ENCODE data around the gene RNPEPL1.

RNPEPL1 gene

DNA sequence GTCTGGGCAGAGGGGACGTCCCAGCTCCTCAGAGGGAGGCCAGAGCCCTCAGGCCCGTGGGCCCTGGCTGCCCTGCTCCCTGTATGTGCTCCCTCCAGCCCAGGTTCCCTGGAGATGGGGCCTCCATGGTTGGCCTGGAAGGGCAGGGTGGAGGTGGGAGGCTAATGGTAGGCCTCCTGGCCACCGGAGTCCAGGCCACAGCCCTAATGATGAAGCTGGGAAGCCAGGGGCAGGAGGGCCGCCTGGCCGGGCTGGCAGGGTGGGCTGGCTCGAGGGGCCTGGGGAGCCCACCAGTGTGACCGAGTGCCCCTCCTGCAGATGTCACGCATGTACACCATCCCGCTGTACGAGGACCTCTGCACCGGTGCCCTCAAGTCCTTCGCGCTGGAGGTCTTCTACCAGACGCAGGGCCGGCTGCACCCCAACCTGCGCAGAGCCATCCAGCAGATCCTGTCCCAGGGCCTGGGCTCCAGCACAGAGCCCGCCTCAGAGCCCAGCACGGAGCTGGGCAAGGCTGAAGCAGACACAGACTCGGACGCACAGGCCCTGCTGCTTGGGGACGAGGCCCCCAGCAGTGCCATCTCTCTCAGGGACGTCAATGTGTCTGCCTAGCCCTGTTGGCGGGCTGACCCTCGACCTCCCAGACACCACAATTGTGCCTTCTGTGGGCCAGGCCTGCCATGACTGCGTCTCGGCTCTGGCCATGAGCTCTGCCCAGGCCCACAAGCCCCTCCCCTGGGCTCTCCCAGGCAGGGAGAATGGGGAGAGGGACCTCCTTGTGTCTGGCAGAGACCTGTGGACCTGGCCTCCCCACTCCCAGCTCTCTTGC, 9.2 kb downstream of the RNPEPL1 start:
- no peak for DNase-seq (ENCODE audit: low spot score)

DNA sequence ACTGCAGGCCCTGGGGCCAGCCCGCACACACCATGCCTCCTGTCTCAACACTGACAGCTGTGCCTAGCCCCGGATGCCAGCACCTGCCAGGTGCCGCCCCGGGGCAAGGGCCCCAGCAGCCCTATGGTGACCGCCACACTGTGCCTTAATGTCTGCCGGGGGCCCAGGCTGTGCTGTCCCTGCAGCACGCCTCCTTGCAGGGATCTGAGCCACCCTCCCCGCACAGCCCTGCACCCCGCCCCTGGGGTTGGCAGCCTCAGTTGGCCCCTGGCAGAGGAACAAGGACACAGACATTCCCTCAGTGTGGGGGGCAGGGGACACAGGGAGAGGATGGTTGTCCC, 9.8 kb downstream of the RNPEPL1 start:
- no peak for DNase-seq (ENCODE audit: low spot score)

DNA sequence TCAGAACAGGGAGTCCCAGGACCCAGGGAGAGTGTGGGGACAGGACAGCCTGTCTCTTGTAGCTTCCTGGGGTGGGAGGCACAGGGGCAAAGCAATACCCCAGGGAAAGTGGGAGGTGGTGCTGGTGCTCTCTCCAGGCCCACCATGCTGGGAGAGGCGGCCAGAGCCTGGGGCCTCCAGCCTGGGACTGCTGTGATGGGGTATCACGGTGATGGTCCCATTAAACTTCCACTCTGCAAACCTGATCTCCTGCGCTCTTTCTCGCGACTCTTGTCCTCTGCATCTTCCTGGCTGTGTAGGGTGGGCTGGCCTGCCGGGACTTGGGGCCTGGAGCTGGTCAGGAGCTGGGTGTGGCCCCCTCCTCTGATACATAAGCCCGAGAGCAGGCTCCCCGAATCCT, 10.2 kb downstream of the RNPEPL1 start:
- no peak for DNase-seq (ENCODE audit: low spot score)

DNA sequence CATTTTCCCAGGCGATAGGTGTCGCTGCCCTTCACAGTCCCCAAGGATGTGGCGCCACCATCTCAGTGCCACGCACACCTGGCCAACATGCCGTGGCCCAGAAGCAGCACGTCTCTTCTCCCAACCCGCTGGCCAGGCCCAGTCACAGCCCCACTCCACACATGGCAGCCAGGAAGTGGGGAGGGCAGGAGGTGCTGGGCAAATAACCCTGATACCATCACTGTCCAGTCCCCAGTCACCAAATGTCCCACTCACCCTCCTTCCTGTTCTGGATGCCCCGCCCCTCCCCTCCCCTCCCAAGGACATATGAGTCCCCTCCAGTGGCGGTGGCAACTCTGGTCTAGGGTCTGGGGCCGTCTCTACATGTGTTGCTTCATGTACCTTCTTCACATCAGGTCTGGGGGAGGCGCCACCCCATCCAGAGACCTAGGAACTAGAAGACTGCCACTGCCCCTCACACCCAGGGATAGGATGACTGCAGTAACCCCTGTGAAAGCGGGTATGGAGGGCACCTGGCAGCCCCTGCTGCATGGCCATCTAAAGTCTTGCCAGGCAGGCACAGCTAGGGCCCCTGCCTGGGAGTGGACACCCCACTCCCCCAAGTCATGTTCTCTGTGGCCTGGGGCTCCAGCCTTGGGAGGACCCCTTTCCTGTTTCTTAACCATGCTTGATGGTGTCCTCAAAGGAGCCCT, 10.9 kb downstream of the RNPEPL1 start:
- no peak for DNase-seq (ENCODE audit: low spot score)

DNA sequence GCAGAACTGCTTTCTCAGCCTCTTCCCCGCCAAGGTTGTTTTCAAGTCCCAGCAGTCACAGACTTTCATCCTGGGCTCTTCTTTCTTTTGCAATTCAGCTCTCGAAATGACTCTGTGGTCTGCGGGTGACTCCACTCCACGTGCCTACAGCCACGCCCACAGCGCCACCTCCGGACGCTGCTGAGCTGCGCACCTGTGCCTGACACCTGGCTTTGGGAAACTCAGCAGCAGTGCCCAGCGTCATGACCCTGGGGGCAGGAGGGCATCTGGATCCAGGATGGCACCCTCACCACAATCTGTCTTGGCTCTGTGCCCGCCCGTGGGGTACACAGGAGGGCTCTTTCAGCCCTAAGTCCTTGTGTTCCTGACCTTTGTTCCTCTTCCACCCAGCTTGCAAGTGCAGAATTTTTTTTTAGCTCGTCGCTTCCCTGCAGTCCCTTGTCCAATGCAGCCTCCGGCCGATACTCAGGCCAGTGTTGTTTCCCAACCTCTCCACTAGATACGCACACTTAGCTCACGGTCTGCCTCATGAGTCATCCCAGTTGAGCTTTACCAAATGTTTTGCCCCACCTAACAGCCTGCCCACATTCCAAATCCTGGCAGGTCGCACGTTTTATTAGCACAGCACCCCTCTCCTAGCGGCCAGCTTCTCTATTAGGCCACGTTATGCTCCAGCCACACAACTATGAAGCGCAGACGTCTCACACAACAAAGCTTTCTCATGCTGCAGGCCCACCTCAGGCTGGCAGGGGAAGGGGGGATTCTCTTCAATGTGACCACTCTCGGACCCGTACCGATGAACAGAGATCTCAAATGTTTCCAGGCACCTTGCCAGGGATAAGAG, 11.7 kb downstream of the RNPEPL1 start:
- DNase-seq (ENCODE audit: low spot score), result peak; percentile 76

DNA sequence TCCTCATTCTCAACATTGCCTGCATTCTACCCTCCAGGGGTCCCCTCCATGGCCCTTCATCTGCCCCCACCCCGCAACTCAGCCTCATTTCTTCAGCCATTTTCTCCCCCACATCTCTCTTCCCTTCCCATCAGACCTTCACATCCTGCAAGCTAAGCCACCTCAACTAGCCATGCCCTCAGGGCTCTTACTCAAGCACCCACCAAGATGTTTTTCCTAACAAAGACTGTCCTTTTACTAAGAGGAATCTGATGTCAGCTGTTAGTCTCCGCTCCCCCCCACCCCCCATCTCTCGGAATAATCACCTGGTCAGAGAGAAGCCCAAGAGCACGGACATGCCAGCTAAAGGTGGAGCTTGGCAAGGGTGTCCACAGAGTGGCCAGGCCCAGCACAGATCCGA, 13.5 kb downstream of the RNPEPL1 start:
- DNase-seq (ENCODE audit: low spot score), result no peak

DNA sequence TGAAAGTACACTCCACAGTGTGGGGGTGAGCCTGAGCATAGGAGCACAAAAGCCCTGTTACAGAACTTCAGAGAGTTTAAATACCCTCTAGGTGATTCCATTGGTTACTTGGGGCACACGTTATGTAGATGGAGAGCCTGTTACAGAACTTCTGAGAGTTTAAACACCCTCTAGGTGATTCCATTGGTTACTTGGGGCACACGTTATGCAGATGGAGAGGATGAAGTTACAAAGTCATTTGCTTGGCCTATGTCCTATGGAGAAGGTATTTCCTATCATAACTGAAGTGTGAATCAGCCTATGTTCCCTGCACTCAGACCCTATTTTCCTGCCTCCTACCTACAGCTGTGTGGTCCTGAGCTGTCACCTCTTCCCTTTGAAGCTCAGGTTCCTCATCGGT, 14.5 kb downstream of the RNPEPL1 start:
- no peak for DNase-seq (ENCODE audit: low spot score)

DNA sequence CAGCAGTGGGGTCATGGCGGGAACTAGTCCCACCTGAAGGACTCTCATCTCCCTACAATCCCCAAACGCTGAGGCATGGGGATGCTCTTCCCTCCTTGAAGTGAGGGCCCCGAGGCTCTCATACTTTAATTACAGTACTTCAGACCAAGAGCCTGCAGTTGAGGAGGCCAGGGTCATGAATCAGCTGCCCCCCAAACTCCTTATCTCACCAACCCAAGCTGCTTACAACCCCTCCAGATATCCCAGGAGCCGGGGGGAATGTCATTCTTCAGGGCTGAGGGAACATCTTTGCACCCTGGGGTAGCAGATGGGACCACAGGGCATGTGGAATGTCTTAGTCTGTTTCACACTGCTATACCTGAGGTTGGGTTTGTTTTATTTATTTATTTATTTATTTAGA, 15.5 kb downstream of the RNPEPL1 start:
- DNase-seq (ENCODE audit: low spot score), result no peak

DNA sequence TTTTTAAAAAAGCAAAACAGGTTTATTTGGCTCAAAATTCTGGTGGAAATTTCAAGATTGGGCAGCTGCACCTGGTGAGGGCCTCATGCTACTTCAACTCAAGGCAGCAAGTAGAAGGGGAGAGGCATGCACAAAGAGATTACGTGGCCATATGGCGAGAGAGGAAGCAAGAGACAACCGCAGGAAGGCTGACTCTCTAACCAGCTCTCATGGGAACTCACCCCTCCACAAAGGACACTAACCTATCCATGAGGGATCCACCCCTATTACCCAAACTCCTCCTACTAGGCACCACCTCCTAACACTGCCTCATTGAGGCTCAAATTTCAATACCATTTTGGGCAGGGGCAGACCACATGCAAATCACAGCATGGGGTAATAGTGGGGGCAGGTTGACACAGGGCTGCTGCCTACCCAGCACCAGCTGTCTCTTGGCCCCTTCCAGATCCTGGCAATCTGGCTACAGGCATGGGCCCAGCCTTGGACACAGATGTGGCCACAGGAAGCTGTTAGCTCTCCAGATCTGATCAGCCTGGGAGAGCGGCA, 16.3 kb downstream of the RNPEPL1 start:
- DNase-seq (ENCODE audit: low spot score), result no peak

DNA sequence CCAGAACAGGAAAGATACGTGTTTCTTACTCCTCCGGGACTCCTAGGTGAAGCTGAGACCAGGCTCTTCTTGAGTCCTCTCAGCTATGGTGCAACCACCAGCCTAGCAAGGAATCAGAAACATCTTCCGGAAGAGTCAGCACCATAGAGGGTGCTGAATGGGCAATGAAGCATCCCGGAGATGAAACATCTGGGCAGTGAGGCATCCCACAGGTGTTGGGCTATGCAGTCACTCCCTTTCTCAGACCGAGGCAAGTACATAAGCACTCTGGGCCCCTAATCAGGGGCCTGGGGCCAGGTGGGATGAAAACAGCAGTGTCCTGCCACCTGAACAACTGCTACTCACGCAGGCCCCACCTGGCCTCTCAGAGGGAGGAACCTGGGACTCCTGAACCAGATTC, 16.8 kb downstream of the RNPEPL1 start:
- DNase-seq (ENCODE audit: low spot score), result no peak

DNA sequence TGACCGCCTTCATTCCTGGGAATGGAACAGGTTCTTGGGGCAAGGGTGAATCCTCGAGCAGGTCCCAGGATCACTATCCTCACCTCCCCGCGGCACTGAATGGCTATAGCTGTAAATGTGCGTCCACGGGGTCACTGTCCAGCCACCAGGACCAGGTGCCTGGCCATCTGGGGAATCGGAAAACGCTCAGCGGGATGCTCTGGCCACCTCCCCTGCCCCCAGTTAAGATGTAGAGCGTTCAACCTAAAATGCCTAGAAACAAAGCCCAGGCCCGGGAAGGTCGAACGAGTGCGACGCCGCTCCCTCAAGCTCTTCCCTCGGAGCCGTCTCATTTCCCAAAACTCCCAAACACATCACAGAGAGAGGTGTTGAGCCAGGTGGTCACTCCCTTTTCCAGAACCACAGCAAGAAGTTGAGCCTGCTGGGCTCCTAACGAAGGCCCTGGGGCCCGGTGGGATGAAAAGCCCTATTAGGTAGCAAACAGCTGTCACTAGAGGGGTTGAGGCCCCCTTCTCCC, 17.5 kb downstream of the RNPEPL1 start:
- DNase-seq (ENCODE audit: low spot score), result no peak

DNA sequence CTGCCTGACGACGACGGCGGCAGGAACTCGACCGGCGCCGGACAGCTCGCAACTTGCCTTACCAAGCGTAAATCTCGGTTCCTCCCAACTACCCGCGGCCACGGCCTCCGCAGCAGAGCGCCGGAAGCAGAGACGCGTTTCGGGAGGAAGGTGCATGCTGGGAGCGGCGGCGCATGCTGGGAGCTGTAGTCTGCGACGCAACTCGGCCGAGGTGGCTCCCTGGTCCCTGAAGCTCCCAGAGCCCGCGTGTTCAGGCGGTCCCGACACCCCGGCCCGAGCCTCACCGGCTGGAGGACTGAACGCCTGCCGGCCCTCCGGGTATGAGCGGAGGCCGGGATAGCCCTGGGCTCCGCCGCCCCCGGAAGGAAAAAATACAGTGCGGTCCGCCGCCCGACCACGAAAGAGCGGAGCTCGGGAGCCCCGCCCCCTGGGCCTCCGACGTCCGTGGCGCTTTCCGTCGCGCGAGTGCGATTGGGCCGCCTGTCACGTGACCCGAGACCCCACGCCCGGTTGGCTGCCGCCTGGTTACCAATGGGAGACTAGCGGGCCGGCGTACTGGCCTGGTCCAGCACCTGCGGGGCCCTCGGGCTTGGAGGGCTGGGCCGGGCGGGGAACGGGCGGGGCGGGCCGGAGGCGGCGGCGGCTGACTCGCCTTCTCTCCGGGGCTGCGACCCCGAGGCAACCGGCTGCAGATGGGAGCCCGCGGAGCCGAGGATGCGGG, 18.1 kb downstream of the RNPEPL1 start, which contains the start of gene CAPN10:
CAPN10 (plus strand) TSS at position 537 of the 721 bp plus-strand sequence; CDS start at position 715, 178 bp downstream.
- peak; percentile 99 for DNase-seq (ENCODE audit: low spot score)

DNA sequence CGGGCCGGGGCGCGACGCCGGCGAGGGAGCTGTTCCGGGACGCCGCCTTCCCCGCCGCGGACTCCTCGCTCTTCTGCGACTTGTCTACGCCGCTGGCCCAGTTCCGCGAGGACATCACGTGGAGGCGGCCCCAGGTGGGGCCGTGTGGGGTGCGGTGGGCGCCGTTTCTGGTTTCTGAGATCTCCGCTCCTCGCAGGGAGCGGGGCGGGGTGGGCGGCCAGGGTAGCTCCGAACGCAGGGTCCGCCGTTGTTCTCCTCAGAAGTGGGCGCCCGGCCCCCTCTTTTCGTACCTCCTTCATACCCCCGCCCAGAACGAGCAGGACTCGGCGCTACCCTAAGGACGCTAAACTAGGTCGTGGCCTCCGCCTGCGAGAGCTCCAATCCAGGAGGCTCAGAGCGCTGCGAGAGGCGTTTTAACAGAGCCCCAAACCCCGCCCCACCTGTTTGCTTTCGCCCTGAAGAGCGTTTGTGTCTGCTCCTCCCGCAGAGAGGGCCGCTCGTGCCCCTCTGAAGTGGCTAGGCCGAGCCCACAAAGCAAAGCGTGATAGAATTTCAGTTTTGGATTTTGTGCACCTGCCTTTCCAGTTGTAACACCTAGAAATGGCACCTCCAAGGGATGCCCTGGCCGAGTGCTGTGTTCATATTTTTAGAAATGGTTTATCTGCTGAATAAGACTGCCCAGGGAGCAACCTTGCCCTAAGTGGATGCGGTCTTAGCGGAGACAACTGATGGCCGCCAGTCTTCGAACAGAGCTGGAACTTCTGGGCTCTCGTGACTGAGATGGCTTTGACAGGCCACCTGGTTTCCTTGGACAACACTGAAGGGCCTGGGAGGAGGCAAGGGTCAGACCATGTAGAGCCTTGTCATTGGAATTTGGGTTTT, 18.9 kb downstream of the RNPEPL1 start:
- DNase-seq (ENCODE audit: low spot score), result peak; percentile 53

DNA sequence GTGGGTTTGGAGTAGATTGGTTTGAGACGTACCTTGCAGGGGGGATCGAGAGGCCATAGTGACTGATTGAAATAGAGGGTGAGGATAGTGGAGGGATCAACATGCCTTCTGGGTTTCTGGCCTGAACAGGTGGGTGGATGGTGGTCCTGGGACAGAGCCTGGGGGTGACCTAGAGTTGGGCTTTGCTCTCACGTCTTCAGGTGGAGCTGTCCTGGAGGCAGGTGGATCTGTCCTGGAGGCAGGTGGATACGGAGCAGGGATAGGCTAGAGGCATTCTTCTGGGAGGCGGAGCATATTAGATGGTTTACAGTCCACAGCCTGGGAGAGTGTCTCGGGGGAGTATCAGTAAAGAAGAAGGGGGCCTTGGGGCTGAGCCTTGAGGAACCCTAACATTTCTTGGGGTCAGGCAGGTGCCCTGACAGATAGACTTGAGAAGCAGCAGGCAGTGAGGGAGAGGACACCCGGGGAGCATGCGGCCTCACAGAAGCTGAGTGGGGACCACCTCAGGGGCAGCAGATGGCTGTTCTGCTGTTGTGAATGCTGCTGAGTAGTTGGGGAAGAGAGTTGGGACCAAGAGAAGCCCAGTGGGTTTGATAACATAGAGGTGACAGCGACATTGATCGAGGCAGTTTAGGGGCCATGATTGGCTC, 19.8 kb downstream of the RNPEPL1 start:
- no peak for DNase-seq (ENCODE audit: low spot score)

DNA sequence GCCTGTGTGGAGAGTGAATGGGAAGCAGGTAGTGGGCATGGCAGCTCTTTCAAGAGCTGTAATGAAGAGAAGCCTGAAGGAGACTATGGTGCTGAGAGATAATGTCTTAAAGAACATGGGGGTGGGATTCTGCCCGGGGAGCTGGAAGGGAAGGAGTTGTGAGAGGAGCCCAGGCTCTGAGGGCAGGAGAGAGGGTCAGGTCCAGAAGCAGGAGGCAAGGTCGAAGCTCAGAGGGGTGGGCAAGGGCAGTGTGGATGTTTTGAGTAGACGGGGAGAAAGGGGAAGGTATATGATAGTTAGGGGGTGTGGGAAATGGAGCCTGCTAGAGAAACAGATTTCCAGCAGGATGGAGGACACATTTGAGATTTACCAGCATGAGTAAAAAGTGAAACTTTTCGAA, 20.4 kb downstream of the RNPEPL1 start:
- DNase-seq (ENCODE audit: low spot score), result no peak

DNA sequence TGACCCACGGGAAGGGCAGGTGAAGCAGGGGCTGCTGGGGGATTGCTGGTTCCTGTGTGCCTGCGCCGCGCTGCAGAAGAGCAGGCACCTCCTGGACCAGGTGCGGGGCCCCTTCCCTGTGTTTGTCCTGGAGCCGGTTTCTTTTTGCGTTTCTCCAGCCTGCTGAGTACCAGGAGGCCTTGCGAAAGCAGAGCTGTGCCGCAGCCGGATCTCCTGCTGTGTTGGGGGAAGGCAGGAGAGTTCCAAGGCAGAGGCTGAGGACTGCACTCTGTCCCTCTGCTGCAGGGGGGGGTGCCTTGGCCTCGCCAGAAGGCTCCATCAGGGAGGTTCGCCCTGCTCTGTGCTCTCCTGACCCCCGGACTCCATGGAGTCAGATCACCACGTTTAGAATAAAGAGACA, 21.1 kb downstream of the RNPEPL1 start:
- no peak for DNase-seq (ENCODE audit: low spot score)

DNA sequence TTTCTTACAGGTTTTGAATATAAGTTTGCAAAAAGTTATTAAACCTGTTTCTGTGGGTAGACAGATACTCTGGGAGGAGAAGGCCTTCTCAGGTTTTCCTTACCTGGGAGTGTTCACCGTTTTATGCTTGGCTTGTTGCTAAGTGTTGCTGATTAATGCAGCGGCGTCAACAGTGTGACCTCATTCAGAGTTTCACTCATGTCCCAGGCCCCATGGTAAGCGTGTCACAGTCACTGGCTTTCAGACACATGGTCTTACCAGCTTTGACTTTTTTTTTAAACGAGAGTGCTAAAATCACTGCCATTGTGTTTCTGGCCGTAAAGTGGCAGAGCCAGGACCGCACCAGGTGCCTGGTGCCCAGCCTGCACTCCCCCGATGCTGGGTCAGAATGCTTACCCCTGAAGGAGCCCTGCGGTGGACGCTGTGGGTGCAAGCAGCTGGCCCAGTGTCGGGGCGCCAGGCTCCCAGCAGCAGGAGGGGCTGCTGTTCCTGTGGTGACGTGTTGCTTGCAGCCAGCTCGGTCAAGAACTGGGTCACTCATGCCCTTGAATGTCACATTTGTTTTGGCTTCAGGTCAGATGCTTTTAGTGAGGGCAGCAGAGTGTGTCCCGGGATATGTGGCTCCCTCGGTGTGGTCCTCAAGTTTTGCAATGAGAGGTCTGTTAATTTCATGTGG, 21.7 kb downstream of the RNPEPL1 start:
- DNase-seq (ENCODE audit: low spot score), result no peak

DNA sequence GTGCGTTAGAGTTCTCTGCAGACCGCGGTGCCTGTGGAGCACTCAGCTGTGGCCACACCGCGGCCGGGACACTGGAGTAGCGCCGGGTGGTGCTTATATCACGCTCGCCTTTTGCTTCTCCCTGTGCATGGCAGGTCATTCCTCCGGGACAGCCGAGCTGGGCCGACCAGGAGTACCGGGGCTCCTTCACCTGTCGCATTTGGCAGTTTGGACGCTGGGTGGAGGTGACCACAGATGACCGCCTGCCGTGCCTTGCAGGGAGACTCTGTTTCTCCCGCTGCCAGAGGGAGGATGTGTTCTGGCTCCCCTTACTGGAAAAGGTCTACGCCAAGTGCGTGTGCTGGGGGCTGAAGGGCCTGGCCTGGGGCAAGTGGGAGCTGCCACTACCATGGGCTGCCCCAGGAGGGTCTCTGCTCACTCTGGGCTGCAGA, 22.4 kb downstream of the RNPEPL1 start:
- DNase-seq (ENCODE audit: low spot score), result no peak

DNA sequence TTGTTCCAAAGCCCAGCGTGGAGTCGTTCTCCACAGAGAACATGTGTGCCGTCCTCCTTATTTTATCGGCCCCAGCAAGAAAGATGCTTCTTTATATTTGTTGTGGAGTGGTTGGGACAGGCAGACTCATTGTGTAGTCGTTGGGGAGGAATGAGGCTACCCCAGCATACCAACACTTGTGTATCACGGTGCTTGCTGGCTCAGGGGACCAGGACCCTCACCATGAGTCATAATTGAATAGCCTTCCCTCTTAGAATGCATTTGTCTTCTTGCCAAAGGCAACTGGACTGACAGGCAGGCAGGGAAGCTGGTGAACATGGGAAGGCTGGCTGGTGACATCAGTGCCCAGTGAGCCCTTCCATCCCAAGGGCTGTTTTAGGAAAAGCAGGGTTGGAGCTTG, 22.9 kb downstream of the RNPEPL1 start:
- DNase-seq (ENCODE audit: low spot score), result peak; percentile 42

All from AG08396 (cell line).